ENCODE results near the gene POT1. TPM values are rescaled to one million over a fixed set of nuclear protein-coding genes. Genes with fewer than 3 reads are reported as not detected.

POT1 gene
- total and polyA plus RNA-seq, 2 of the 13 experiments (the other 11 are each of a cell fraction or from before 2014, with no cell fraction given) = 21.7 to 23.4 TPM

DNA sequence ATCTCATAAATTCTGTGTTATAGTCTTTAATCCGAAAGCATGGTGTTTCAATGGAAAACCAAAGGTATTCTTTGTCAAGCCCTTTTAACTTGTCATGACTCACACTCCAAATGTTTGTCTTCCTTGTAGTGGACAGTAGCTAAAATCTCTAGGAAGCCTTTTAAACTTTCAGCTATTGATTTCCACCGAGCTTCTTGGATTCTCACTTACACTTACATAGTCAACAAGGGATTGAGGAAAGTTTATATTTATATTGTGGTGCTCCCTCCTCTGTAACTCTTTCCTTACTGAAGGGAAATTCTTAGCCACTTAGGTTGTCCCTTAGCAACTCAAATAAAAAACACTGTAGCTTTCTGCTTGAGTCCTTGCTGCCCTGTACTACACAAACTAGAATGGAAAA lies 132.9 kb downstream of the POT1 start (continued):
- no peak for TF ChIP-seq SRY (CRISPR knock-in tag; IDR thresholded peaks at IDR 0.05)
- TF ChIP-seq ZNF672 (CRISPR knock-in tag; IDR thresholded peaks at IDR 0.05) = no peak
- TF ChIP-seq, protein P1, sequence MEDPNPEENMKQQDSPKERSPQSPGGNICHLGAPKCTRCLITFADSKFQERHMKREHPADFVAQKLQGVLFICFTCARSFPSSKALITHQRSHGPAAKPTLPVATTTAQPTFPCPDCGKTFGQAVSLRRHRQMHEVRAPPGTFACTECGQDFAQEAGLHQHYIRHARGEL (CRISPR knock-in tag; IDR thresholded peaks at IDR 0.05) = no peak
- no peak for TF ChIP-seq ZFP90 (CRISPR knock-in tag; IDR thresholded peaks at IDR 0.05; ENCODE audit: borderline replicate concordance)
- no peak for TF ChIP-seq BRCA1 (CRISPR knock-in tag; IDR thresholded peaks at IDR 0.05)
- TF ChIP-seq KLF12 (CRISPR knock-in tag; IDR thresholded peaks at IDR 0.05; ENCODE audit: borderline replicate concordance) = no peak
- no peak for TF ChIP-seq GABPB1 (CRISPR knock-in tag; IDR thresholded peaks at IDR 0.05)
- no peak for TF ChIP-seq ZNF30 (CRISPR knock-in tag; IDR thresholded peaks at IDR 0.05)
- TF ChIP-seq SAP130 (CRISPR knock-in tag; IDR thresholded peaks at IDR 0.05; ENCODE audit: low read depth) = no peak
- no peak for TF ChIP-seq ESRRA (CRISPR knock-in tag; IDR thresholded peaks at IDR 0.05; ENCODE audit: low read depth)
- TF ChIP-seq SIN3B (IDR thresholded peaks at IDR 0.05; ENCODE audit: low read length) = no peak
- TF ChIP-seq SALL2 (CRISPR knock-in tag; IDR thresholded peaks at IDR 0.05) = no peak
- TF ChIP-seq ZNF138 (CRISPR knock-in tag; IDR thresholded peaks at IDR 0.05; ENCODE audit: low read depth) = no peak
- TF ChIP-seq, protein P2, sequence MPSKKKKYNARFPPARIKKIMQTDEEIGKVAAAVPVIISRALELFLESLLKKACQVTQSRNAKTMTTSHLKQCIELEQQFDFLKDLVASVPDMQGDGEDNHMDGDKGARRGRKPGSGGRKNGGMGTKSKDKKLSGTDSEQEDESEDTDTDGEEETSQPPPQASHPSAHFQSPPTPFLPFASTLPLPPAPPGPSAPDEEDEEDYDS (CRISPR knock-in tag; IDR thresholded peaks at IDR 0.05) = no peak
- peak; percentile 26; the same call in 1 of the 2 replicates for TF ChIP-seq PPARG (CRISPR knock-in tag; conservative IDR thresholded peaks at IDR 0.05)
- TF ChIP-seq, protein P3, sequence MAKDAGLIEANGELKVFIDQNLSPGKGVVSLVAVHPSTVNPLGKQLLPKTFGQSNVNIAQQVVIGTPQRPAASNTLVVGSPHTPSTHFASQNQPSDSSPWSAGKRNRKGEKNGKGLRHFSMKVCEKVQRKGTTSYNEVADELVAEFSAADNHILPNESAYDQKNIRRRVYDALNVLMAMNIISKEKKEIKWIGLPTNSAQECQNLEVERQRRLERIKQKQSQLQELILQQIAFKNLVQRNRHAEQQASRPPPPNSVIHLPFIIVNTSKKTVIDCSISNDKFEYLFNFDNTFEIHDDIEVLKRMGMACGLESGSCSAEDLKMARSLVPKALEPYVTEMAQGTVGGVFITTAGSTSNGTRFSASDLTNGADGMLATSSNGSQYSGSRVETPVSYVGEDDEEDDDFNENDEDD (CRISPR knock-in tag; IDR thresholded peaks at IDR 0.05; ENCODE audit: borderline replicate concordance) = no peak
- no peak for TF ChIP-seq ZNF543 (CRISPR knock-in tag; IDR thresholded peaks at IDR 0.05)
- TF ChIP-seq, protein P4, sequence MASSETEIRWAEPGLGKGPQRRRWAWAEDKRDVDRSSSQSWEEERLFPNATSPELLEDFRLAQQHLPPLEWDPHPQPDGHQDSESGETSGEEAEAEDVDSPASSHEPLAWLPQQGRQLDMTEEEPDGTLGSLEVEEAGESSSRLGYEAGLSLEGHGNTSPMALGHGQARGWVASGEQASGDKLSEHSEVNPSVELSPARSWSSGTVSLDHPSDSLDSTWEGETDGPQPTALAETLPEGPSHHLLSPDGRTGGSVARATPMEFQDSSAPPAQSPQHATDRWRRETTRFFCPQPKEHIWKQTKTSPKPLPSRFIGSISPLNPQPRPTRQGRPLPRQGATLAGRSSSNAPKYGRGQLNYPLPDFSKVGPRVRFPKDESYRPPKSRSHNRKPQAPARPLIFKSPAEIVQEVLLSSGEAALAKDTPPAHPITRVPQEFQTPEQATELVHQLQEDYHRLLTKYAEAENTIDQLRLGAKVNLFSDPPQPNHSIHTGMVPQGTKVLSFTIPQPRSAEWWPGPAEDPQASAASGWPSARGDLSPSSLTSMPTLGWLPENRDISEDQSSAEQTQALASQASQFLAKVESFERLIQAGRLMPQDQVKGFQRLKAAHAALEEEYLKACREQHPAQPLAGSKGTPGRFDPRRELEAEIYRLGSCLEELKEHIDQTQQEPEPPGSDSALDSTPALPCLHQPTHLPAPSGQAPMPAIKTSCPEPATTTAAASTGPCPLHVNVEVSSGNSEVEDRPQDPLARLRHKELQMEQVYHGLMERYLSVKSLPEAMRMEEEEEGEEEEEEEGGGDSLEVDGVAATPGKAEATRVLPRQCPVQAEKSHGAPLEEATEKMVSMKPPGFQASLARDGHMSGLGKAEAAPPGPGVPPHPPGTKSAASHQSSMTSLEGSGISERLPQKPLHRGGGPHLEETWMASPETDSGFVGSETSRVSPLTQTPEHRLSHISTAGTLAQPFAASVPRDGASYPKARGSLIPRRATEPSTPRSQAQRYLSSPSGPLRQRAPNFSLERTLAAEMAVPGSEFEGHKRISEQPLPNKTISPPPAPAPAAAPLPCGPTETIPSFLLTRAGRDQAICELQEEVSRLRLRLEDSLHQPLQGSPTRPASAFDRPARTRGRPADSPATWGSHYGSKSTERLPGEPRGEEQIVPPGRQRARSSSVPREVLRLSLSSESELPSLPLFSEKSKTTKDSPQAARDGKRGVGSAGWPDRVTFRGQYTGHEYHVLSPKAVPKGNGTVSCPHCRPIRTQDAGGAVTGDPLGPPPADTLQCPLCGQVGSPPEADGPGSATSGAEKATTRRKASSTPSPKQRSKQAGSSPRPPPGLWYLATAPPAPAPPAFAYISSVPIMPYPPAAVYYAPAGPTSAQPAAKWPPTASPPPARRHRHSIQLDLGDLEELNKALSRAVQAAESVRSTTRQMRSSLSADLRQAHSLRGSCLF (CRISPR knock-in tag; IDR thresholded peaks at IDR 0.05; ENCODE audit: borderline replicate concordance) = no peak
- no peak for TF ChIP-seq NBN (conservative IDR thresholded peaks at IDR 0.05)
- no peak for TF ChIP-seq SOX13 (IDR thresholded peaks at IDR 0.05)
- TF ChIP-seq SOX13 (CRISPR knock-in tag; conservative IDR thresholded peaks at IDR 0.05 in 1 of 2, IDR thresholded peaks at IDR 0.05 in 1 of 2) = peak in 1 of 2 experiments; percentile 48; a peak in 2 of 4 replicates
- TF ChIP-seq, protein P5, sequence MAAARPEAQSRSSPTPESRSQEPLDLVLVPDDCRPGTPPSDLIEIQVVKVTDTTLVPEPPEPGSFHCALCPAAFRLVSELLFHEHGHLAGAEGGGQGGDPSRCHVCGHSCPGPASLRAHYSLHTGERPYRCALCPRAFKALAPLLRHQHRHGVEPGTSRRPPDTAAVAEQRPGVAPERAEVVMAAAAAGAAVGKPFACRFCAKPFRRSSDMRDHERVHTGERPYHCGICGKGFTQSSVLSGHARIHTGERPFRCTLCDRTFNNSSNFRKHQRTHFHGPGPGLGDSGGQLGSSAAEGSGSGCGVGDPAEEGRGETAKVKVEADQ (CRISPR knock-in tag; IDR thresholded peaks at IDR 0.05; ENCODE audit: borderline replicate concordance) = no peak
- TF ChIP-seq CREM (IDR thresholded peaks at IDR 0.05) = peak; percentile 31; the same call in 1 of the 2 replicates
- TF ChIP-seq CREM (CRISPR knock-in tag; IDR thresholded peaks at IDR 0.05) = no peak
- TF ChIP-seq SIX1 (CRISPR knock-in tag; IDR thresholded peaks at IDR 0.05; ENCODE audit: borderline replicate concordance) = peak; percentile 27; the same call in 1 of the 2 replicates
- TF ChIP-seq HOXA3 (CRISPR knock-in tag; IDR thresholded peaks at IDR 0.05) = no peak

Measured in HepG2 (cell line).